GM19023 (cell line): Measurements from ENCODE around the gene STATH.
"Not testable (repeated sequence)": the region's sequence is repeated elsewhere in the genome, so short reads cannot be mapped to it uniquely, and the experiment has no call there.

Experiments
- ATAC-seq: cut with Tn5 transposase; IDR thresholded peaks from one replicate; pipeline ENCODE4 v1.9.1; 2021; ENCODE audit warnings: mild to moderate bottlenecking, moderate library complexity; ENCODE audit not compliant: unreplicated experiment

STATH gene, protein sequence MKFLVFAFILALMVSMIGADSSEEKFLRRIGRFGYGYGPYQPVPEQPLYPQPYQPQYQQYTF

DNA sequence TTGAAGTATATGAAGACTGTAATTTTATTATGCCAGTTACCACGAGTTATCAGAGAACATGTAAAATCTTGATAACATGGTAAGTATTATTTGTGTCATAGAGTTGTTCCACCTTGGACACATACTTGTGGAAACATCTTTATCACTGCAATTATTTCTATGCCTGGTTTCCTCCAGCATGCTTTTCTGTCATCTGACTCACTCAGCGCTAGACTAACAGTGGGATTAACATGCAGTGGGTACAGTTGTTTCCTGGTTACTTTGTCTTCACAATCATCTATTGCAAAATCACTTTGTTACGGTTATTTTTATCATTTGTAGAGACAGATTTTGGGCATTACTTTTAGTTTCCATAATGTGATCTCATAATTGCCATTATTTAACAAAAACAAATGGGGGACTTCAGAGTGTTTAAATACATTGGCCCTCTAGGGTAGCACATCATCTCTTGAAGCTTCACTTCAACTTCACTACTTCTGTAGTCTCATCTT lies at the start of gene STATH:
Gene STATH, plus strand, starts transcription at position 441 of the 491 bp plus-strand sequence. CDS start 2,472 bp downstream, outside the sequence.
- ATAC-seq = no peak

DNA sequence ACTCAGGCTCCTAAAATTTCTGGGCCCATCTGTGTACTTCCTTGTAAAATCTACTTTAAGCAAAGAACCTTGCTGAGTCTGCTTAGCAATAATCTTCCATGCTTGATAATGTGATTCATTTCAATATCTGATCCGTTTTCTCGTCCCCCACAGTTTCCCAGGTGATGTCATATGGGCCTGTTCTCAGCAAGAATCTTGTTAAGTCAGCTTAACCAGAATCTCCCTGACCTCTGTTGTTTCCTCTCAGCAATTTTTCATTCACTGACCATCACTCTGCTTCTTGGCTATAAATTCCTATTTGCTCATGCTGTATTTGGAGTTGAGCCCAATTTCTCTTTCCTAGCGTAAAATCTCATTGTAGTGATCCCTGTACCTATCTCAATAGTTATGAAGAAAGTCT lies 44.2 kb upstream of the STATH start:
- ATAC-seq = no peak

DNA sequence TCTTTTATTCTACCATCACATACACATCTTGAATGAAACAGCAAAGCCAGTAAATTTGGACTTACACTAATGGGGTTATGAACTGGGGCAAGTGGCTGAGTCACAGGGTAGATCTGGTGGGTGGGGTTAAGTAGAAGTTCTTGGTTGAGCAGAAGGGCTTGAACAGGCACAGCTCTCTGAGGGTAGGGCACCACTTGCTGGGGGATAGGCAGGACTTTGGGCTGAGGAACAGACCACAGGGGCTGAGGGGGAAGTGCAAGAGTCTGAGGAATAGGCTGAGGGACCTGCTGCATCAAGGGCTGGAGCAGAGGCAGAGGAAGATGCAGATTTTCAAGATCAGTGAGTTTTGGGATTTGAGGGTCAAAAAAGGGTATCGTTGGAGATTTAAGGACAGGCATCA lies 38.6 kb upstream of the STATH start:
- ATAC-seq = no peak

DNA sequence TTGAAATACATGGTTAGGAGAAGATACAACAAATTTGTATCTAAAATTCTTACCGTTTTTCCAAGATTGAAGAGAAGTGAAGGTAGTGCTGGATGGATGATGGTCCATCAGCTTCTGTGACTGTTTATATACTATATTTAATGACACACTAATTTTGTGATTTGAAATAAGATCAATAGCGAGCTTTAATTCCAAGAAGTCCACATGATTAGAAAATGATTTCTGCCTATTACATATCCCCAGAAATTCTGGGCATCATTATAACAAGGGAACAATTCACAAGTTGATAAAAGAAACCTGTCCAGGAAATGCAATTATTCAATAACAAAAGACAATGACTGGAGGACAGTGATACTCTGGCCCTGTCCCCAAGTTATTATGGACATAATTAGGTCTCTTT lies 30.1 kb upstream of the STATH start, which contains the start of gene CSN2:
Gene CSN2, minus strand, starts transcription at position 101 of the 400 bp plus-strand sequence. CDS start 4,733 bp downstream, outside the sequence.
- no peak for ATAC-seq

DNA sequence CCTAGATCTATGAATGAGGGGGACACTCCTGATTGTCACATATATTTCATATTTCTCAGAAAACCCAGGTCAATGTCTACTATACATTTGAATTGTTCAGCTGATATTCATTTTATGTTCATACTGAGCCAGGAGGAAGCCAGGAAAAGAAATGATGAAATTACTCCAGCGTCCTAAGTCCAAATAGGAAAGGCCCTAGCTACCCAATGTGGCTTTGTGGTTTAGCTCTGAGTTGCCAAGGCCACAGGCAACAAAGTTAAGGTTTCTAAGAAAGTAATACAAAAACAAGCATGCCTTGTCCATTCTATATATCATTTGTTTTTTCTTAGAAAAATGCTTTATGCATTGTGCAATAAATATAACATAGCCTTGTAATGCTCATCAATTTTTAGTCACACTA lies 25.7 kb upstream of the STATH start:
- ATAC-seq = no peak

DNA sequence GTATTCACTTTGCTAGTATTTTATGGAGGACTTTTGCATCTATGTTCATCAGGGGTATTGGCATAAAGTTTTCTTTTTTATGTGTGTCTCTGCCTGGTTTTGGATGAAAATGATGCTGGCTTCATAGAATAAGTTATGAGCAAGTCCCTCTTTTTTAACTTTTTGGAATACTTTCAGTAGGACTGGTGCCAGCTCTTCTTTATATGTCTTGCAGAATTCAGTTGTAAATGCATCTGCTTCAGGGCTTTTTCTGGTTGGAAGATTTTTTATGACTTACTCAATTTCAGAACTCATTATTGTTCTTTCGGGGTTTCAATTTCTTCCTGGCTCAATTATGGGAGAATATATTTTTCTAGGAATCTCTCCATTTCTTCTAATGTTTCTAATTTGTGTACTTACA lies 21.1 kb upstream of the STATH start:
- no peak for ATAC-seq

- no peak for ATAC-seq
Observed at GRCh38 chr4:69977582-69977981, 18.2 kb upstream of the STATH start.

GRCh38 chr4:69984030-69984443 lies 11.7 kb upstream of the STATH start:
- ATAC-seq = peak; percentile 64

GRCh38 chr4:69986663-69987062 lies 9.1 kb upstream of the STATH start:
- no peak for ATAC-seq

GRCh38 chr4:69991016-69991415 lies 4.8 kb upstream of the STATH start:
- ATAC-seq = no peak

- no peak for ATAC-seq
Observed at GRCh38 chr4:69994782-69995181, 984 bp upstream of the STATH start.

GRCh38 chr4:69999420-69999819 lies 3.7 kb downstream of the STATH start:
- no peak for ATAC-seq

DNA sequence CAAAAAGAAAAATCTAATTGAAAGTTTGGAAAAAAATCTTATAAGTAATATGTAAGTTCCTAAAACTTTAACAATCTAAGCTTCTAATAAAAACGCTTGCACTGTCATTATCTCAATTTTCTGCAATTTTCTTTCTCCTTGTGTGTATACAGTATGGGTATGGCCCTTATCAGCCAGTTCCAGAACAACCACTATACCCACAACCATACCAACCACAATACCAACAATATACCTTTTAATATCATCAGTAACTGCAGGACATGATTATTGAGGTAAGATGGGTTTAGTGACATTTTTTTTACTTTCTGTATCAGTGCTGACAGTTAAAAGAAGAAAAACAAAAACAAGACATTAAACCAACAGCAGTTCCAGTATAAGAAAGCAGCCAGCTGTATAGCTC lies 4.9 kb downstream of the STATH start:
- ATAC-seq = no peak

DNA sequence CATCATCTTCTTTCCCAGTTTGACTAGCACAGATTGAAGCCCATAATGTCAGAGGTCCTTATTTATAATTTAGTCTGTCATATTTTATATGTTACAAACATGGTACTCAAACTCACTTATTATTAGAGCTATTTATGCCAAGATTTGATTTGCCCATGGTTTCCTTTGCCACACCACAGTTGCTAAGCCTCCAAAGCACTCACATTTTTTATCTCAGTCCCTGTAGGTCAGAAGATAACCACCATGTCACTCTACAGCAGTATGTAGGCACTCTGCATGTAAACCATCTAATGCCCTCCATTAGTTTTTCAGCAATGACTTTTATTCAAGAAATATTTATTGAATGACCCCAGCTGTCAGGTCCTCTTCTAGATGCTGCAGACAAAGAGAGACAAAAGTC lies 6.7 kb downstream of the STATH start:
- ATAC-seq = no peak

DNA sequence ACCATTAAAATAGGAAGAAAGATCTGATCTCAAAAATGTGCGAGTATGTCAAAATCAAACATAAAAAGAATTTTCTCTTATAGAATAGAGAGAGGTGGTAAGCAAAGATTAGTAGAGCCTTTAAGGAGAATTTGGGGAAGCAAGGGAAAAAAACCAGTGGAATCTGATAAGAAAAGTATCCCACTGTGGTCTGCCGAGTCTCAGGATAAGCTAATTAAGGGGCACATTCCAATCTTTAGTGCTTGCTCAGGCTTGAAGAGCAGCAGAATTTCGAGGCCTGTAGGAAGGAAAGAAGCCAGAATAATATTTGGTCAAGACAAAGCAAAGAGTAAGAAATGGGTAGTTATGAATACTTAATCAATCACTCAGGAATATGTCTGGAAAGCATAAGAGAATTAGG lies 13.0 kb downstream of the STATH start:
- ATAC-seq = no peak

- not testable (repeated sequence) for ATAC-seq
Observed at GRCh38 chr4:70019006-70019405, 23.2 kb downstream of the STATH start.

DNA sequence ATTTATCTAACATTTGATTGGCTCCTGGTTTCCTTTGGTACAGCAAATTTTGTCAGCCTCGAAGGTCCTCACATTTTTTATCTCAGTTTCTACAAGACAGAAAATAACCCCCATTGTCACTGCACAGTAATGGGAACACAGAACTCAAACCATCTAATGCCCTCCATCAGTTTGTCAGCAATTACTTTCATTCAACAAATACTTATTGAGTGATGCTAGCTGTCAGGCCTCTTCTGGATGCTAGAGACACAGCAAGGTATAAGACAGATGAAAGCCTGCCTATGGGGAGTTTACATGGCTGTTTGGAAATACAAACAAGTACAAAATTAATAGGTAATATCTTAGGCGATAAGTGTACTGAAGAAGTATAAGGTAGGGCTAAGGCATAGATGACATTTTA lies 27.5 kb downstream of the STATH start:
- no peak for ATAC-seq

GRCh38 chr4:70027011-70027410 lies 31.2 kb downstream of the STATH start:
- ATAC-seq = no peak

DNA sequence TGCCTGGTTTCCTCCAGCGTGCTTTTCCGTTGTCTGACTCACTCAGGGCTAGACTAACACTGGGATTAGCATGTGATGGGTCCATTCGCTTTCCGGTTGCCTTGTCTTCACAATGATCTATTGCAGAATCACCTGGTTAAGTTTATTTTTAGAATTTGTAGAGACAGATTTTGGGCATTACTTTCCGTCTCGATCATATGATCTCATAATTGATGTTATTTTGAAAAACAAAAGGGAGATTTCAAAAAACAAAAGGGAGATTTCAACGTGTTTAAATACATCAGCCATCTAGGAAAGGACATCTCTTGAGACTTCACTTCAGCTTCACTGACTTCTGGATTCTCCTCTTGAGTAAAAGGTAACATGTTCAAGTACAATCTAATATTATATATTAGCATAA lies 32.4 kb downstream of the STATH start, which contains the start of gene HTN3:
Gene HTN3, plus strand, starts transcription at position 301 of the 400 bp plus-strand sequence. CDS start 2,282 bp downstream, outside the sequence.
- ATAC-seq = not testable (repeated sequence)

GRCh38 chr4:70037559-70037958 lies 41.8 kb downstream of the STATH start:
- not testable (repeated sequence) for ATAC-seq

DNA sequence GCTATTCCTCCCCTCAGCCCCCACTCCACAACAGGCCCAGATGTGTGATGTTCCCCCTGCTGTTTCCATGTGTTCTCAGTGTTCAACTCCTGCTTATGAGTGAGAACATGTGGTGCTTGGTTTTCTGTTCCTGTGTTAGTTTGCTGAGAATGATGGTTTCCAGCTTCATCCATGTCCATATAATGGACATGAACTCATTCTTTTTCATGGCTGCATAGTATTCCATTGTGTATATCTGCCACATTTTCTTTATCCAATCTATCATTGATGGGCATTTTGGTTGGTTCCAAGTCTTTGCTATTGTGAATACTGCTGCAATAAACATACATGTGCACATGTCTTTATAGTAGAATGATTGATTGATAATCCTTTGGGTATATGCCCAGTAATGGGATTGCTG lies 44.2 kb downstream of the STATH start:
- ATAC-seq = not testable (repeated sequence)

DNA sequence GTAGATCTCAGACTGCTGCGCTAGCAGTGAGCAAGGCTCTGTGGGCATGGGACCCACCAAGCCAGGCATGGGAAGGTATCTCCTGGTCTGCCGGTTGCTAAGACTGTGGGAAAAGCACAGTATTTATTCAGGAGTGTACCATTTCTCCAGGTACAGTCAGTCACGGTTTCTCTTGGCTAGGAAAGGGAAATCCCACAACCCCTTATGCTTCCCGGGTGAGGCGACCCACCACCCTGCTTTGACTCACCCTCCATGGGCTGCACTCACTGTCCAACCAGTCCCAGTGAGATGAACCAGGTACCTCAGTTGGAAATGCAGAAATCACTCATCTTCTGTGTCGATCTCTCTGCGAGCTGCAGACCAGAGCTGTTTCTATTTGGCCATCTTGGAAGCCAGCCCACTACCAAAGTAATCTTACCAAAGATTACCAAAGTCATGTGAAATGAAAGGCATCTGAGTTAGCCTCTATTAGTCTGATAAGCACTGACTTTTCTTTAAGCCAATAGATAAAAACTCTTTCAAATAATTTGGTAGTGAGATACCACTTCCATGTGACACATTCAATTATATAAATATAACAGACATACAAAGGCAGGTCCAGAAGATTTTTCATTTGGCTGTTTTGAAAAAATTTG lies 46.0 kb downstream of the STATH start:
- ATAC-seq = no peak

DNA sequence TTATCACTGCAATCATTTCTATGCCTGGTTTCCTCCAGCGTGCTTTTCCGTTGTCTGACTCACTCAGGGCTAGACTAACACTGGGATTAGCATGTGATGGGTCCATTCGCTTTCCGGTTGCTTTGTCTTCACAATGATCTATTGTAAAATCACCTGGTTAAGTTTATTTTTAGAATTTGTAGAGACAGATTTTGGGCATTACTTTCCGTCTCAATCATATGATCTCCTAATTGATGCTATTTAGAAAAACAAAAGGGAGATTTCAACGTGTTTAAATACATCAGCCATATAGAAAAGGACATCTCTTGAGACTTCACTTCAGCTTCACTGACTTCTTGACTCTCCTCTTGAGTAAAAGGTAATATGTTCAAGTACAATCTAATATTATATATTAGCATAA lies 54.4 kb downstream of the STATH start, which contains the start of gene HTN1:
Gene HTN1, plus strand, starts transcription at position 301 of the 400 bp plus-strand sequence. CDS start 2,639 bp downstream, outside the sequence.
- ATAC-seq = not testable (repeated sequence)
